Transverse colon (tissue), 4 donors: ENCODE data around the gene UBL4A. TPM values are rescaled to one million over a fixed set of nuclear protein-coding genes. Genes with fewer than 3 reads are reported as not detected.
A peak's percentile ranks its signal among the peaks of the same experiment; 100 is the strongest.

Experiments
- DNase-seq: peaks from one replicate; pipeline ENCODE4 v3.0.0-alpha.2; 2019
- H3K27ac ChIP-seq, 4 donors: fragments of 200-600 bp; sonication (generic); 2 replicates each; pipeline ENCODE4 v1.5.1; 2016 to 2018; ENCODE audit warnings: inconsistent platforms in 4 of 4
- H3K27me3 ChIP-seq: fragments of 200-600 bp; sonication (generic); 2 replicates; pipeline ENCODE4 v1.5.1; 2017; ENCODE audit warnings: inconsistent platforms
- H3K36me3 ChIP-seq, 4 donors: fragments of 200-600 bp; sonication (generic); 2 replicates each; pipeline ENCODE4 v1.5.1; 2017 to 2019; ENCODE audit warnings: inconsistent platforms in 4 of 4
- H3K4me1 ChIP-seq, 4 donors: fragments of 200-600 bp; sonication (generic); 2 replicates each; pipeline ENCODE4 v1.5.1; 2017 to 2020; ENCODE audit warnings: inconsistent platforms in 4 of 4
- H3K4me3 ChIP-seq, 4 donors: fragments of 200-600 bp; sonication (generic); 1 replicate in 1 of 4; 2 replicates in 3 of 4; pipeline versions ENCODE4 v1.5.1 to v1.6.1; 2017 to 2019; ENCODE audit warnings: inconsistent platforms in 4 of 4
- H3K9me3 ChIP-seq, 2 donors: fragments of 200-600 bp; sonication (generic); 2 replicates each; pipeline ENCODE4 v1.5.1; 2017 to 2019; ENCODE audit warnings: inconsistent platforms in 2 of 2
- EP300 ChIP-seq: sonication (generic); formaldehyde crosslinking; IDR thresholded peaks from one replicate; pipeline ENCODE4 v1.6.1; 2017; ENCODE audit warnings: antibody characterized with exemption, low read depth
- POLR2A ChIP-seq: fragments of 450-650 bp; IDR thresholded peaks from one replicate; pipeline ENCODE4 v1.6.1; 2016; ENCODE audit warnings: antibody characterized with exemption, mild to moderate bottlenecking, moderate library complexity
- POLR2AphosphoS5 ChIP-seq, 3 donors: sonication (generic); formaldehyde crosslinking; IDR thresholded peaks; one replicate each; pipeline ENCODE4 v1.6.1; 2016; ENCODE audit warnings: antibody characterized with exemption in 3 of 3
- WGBS, 2 donors: methylation state at CpG; one replicate each; pipeline ENCODE4 v1.1.5; 2018; ENCODE audit warnings: low coverage in 1 of 2; 5-methylcytosine and 5-hydroxymethylcytosine counted together
- in situ Hi-C, 4 donors: fragments of 200-750 bp; cut with MboI; loops; one replicate each; pipeline versions ENCODE4 v1.15.0 to v1.15.1; 2017; ENCODE audit warnings: low sequenced_read_pairs in 3 of 4, low pct_ligation_motif_present in 1 of 4, low pct_unique_long_range_greater_than_20kb in 1 of 4
- intact Hi-C: fragments of 100-400 bp; cut with DNase I; formaldehyde crosslinking; loops from one replicate; pipeline ENCODE4 v1.15.1; 2023; ENCODE audit warnings: low total_unique reads
- total RNA-seq, 4 donors: library from RNA; depleted of rRNA; stranded (reverse); fragments of >200 nt; gene quantifications; one replicate each; pipeline ENCODE4 v1.1.0, GENCODE V29; 2016
- TF ChIP-seq, protein P1 (sequence below), 5 experiments: fragments of 200-600 bp in 3 of 5; fragments of 450-650 bp in 2 of 5; sonication (generic) in 3 of 5; IDR thresholded peaks; 1 replicate in 2 of 5; 2 replicates in 3 of 5; pipeline ENCODE4 v1.5.1; 2016 to 2017; ENCODE audit warnings: antibody characterized with exemption in 5 of 5, inconsistent platforms in 3 of 5, mild to moderate bottlenecking in 2 of 5, moderate library complexity in 1 of 5

The UBL4A gene
- total RNA-seq, 4 donors from 2014 or later: 19.9 to 50.7 (median 42.7) TPM

GRCh38 chrX:154481911-154482601, 4.4 kb downstream of the UBL4A start:
- no peaks in the 10 kb centered on the region for H3K27me3 ChIP-seq
- no peak overlapping the region for H3K27ac ChIP-seq
- no peak for DNase-seq
- peaks cover 5 to 21% (median 14%) of the 10 kb centered on the region in 4 donors for H3K4me1 ChIP-seq
- no peaks in the 10 kb centered on the region for H3K9me3 ChIP-seq
- no peak overlapping the region for H3K4me3 ChIP-seq
- intact Hi-C loops: no loop called here
- no peaks in the 10 kb centered on the region for H3K36me3 ChIP-seq
- in situ Hi-C loops: no loop called here
- TF ChIP-seq EP300: no peak
- TF ChIP-seq, protein P1, sequence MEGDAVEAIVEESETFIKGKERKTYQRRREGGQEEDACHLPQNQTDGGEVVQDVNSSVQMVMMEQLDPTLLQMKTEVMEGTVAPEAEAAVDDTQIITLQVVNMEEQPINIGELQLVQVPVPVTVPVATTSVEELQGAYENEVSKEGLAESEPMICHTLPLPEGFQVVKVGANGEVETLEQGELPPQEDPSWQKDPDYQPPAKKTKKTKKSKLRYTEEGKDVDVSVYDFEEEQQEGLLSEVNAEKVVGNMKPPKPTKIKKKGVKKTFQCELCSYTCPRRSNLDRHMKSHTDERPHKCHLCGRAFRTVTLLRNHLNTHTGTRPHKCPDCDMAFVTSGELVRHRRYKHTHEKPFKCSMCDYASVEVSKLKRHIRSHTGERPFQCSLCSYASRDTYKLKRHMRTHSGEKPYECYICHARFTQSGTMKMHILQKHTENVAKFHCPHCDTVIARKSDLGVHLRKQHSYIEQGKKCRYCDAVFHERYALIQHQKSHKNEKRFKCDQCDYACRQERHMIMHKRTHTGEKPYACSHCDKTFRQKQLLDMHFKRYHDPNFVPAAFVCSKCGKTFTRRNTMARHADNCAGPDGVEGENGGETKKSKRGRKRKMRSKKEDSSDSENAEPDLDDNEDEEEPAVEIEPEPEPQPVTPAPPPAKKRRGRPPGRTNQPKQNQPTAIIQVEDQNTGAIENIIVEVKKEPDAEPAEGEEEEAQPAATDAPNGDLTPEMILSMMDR (IDR thresholded peaks at IDR 0.05): no peak
- no peak for TF ChIP-seq POLR2AphosphoS5 (IDR thresholded peaks at IDR 0.05)
- no peak for TF ChIP-seq POLR2A
- 40 to 73% methylated on average over 2 to 14 of the region's 14 CpGs for WGBS, 2 donors

GRCh38 chrX:154481195-154481594, 5.2 kb downstream of the UBL4A start:
- H3K9me3 ChIP-seq: no peaks in the 10 kb centered on the region
- intact Hi-C loops: no loop called here
- no peak overlapping the region for H3K4me3 ChIP-seq
- WGBS, 2 donors: 86% methylated on average over 5 of the region's 5 CpGs; no CpG with 5 or more reads in 1 of the 2 donors
- no peak overlapping the region for H3K27ac ChIP-seq
- in situ Hi-C loops: no loop called here
- no peaks in the 10 kb centered on the region for H3K36me3 ChIP-seq
- TF ChIP-seq, protein P1 (IDR thresholded peaks at IDR 0.05): no peak
- TF ChIP-seq POLR2A (no peak), EP300 (no peak), POLR2AphosphoS5 (IDR thresholded peaks at IDR 0.05) (no peak)
- no peaks in the 10 kb centered on the region for H3K27me3 ChIP-seq
- peaks cover 5 to 19% (median 12%) of the 10 kb centered on the region in 4 donors for H3K4me1 ChIP-seq
- no peak for DNase-seq

DNA sequence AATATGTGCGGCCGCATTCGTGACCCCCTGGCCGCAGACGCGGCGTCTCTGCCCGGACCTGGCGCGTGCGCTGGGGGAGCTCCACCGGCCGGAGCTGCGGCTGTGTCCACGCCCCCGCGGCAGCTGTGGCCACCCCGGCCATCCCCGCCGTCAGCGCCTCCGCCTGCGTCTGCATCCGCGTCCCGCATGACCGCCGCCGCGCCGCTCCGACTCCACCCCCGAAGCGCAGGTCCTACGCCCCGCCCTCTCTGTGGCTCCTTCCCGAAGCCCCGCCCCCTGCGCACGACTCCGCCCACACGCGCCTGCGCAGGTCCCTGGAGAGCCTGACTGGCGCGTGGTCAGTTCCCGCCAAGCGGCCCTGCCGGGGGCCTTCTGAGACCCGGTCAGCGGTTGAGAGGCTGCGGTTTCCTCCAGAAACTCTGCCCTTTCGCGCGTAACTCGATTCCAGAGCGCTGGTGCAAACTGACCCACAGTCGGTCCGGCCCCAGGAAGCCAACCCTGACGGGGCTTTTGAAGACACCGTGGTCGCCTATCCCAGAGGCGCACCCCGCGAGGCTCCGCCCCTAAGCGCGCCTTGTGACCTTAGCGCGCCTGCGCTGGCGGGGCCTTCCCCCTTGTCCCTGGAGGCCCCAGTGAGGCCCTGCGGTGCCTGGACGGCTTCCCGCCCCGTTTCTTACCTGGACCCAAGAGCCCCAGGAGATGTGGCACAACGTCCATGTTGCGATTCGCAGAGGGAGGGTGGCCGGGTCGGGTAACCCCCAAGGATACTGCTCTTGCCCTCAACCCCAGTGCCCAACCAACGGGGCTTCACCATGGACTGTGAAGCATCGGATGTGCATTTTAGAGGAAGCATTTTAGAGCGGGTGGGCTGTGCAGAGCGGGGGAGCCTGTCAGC, 7.4 kb downstream of the UBL4A start, which contains the start of gene LAGE3:
TSS of gene LAGE3 (minus strand) at position 554 of the 895 bp plus-strand sequence. CDS start at position 188, 366 bp downstream.
- Histone ChIP-seq H3K36me3 (no peaks in the 10 kb centered on the region), H3K4me1 (peaks cover 4 to 6% (median 5%) of the 10 kb centered on the region in 4 donors), H3K4me3 (peak within 1 kb of the TSS; percentile 30 to 50 (median 44)), H3K9me3 (no peaks in the 10 kb centered on the region), H3K27ac (peak within 1 kb of the TSS; percentile 82 to 91 (median 85)), H3K27me3 (no peaks in the 10 kb centered on the region)
- peak; percentile 96 for DNase-seq
- peak; percentile 59 for TF ChIP-seq POLR2A
- TF ChIP-seq EP300: no peak
- TF ChIP-seq POLR2AphosphoS5 (IDR thresholded peaks at IDR 0.05): peak; percentile 62 to 67 (median 66)
- 62% methylated on average over 84 of the region's 85 CpGs; no CpG with 5 or more reads in 1 of the 2 donors for WGBS, 2 donors
- intact Hi-C loops (no loop called here), in situ Hi-C loops (no loop called here)

DNA sequence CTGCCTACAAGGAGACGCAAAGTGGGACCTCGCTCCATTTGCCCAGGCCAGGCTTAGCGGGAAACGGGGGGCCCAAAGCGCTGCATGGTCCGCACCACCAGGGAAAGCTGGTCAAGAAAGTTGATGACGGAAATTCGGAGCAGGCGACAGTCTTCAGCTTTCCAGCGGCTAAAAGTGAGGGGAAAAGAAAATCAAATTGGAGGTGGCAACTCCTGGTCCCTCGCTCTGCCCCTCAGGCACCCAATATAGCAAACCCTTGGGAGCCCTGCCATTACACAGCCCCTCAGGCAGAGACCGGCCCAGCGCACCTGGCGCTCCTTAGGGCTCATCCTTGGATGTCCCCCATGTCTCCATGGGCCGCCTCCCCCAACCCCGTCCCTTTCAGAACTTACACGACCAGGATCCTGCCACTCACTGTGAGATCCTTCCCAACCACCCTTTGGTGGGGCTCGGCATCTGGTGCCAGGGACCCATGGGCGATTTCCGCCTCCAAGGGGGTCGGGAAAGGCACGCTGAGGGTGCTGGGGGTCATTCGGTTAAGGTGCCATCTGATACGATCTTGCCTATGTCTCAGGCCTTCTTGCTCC, 8.4 kb downstream of the UBL4A start:
- intact Hi-C loops: no loop called here
- peak overlapping the region in 3 of 4 donors; percentile 43 to 50 (median 46) for H3K4me3 ChIP-seq
- peaks cover 4 to 6% (median 5%) of the 10 kb centered on the region in 4 donors for H3K4me1 ChIP-seq
- 76% methylated on average over 24 of the region's 24 CpGs; no CpG with 5 or more reads in 1 of the 2 donors for WGBS, 2 donors
- no peak for DNase-seq
- H3K27me3 ChIP-seq: no peaks in the 10 kb centered on the region
- no peak for TF ChIP-seq POLR2A
- TF ChIP-seq EP300: no peak
- TF ChIP-seq, protein P1 (IDR thresholded peaks at IDR 0.05): no peak
- no peak for TF ChIP-seq POLR2AphosphoS5 (IDR thresholded peaks at IDR 0.05)
- no peaks in the 10 kb centered on the region for H3K9me3 ChIP-seq
- H3K27ac ChIP-seq: peak overlapping the region; percentile 82 to 91 (median 85)
- in situ Hi-C loops: no loop called here
- no peaks in the 10 kb centered on the region for H3K36me3 ChIP-seq
